ENCODE data around the gene ATAT1.
A peak's percentile ranks its signal among the peaks of the same experiment; 100 is the strongest.
"Not testable (repeated sequence)": the region's sequence is repeated elsewhere in the genome, so short reads cannot be mapped to it uniquely, and the experiment has no call there.

ATAT1 gene

DNA sequence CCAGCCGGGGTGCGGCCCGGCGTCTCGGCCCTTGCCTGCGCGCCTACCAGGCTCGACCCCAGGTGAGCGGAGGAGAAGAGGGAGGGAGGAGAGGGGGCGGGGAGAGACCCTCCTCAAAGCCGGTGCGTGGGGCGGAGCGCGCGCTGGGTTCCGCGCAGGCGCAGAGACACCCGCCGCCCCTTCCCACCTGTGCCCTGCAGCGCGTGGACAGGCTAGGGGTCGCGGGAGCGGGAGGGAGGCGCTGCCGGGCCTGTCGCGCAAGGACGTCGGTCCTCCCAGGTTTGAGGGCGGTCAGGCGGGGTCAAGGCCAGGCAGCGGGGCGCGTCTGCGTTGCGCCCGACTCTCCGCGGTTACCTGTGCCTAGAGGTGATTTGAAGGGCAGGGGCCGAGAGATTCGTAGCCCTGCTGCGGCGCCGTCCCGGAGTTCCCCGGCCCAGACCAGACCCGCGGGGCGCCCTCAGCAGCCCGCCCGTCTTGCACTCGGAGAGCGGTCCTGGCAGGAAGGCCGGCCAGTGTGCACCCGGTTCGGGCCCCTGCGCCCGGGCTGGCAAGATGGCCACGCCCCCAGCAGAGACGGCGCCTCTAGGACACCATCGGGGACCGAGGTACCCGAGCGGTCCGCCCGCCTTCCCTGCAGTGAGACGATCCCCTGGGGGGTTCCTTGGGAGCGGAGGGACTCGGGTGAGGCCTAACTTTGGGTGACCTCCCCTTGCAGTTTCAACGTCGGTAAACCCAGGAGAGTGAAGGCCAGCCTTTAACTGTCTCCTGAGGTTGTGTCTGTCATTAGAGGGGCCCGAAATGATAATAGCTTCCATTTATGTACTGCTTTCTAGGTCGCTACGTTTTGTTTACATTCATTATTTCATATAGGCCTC lies 20.8 kb downstream of the ATAT1 start:
- peak; percentile 47 to 50 for DNase-seq (ENCODE audit: low read depth in 2 of 2, low spot score in 1 of 2)

DNA sequence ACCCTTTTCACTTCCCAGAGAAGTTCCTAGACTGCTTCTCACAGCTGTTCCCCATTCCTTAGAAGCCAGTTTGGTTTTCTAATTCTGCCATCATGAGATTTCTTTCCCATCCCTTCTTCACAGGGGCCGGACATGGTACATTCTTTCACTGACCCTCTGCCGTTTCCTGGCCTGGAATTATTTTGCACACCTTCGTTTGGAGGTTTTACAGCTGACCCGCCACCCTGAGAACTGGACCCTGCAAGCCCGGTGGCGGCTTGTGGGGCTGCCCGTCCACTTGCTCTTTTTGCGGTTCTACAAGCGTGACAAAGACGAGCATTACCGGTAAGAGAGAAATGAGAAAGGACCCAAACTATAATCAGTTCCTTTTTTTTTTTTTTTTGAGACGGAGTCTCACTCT lies 24.5 kb downstream of the ATAT1 start:
- no peak for DNase-seq (ENCODE audit: low read depth in 2 of 2, low spot score in 1 of 2)

DNA sequence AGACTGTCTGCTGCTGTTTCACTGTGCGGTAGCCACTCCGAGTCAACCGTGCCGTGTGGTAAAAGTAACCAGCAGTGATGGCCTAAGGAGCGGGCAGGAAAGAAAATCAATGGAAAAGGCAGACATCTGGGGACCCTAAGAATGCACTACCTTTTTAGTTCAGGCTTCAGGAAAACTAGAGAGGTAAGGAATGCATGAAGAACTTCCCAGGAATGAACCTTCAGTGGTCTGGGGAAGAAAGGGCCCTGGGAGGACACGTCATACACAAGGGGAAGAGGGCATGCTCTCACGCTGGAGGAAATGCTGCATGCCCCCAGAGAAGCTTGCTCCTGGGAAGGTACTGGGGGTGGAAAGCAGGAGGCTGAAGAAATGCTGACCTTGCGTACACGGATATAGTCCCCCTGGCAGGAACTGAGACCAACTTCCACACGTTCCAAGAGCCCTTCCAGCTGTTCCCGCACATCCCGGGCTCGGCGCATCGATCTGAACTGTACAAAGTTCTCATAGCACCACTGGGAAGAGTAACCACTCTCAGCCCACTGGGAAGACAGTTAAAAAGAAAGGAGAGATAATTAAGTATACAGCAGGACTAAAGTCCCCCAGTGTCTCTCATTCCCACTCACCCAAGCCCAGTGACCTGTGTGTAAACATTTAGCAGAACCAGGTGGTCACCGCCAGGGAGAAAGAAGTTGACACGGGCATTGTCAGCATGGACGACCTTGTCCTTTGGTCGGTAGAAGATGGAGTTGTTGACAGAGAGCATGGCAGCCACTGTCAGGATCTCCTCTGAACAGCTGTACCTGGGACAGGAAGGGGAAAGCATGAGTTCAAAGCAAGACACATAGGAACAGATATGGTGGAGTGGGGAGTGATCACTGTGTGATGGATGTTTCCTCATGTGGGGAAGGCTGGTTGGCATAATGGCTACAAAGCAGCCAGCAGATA lies 28.4 kb downstream of the ATAT1 start:
- no peak for DNase-seq (ENCODE audit: low read depth in 2 of 2, low spot score in 1 of 2)

DNA sequence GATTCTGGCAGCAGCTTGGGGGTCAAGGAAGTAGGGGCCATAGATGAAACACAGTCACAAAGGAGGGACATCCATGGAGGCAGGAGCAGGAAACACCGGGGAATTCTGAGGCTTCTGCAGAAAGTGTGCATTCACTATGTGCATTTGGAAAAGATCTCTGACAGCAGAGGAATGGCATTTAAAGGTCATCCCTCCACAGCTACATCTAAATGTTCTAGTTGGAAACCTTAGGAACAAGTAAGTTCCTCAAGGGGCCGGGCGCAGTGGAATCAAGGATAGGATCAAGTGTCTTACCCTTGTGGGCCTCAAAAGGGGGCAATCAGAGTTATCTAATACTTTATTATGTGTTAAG lies 29.0 kb downstream of the ATAT1 start:
- no peak for DNase-seq (ENCODE audit: low read depth in 2 of 2, low spot score in 1 of 2)

DNA sequence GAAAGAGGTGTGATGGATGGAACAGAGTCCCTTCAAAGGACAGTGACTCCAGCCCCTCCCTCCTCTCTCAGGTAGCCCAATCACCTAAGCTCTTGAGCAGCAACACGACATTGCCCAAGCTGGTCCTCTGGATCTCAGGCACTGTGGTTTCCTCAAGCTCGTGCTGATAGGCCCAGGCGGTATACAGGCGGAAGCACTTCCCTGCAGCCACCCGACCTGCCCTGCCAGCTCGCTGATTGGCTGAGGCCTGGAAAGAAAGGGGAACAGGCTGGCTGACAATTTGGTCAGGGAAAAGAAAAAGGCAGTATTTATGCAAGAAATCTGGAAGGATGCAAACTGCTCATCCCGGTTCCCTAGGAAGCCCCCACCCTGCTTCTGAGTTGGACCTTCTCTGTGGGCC lies 29.8 kb downstream of the ATAT1 start:
- no peak for DNase-seq (ENCODE audit: low read depth in 2 of 2, low spot score in 1 of 2)

DNA sequence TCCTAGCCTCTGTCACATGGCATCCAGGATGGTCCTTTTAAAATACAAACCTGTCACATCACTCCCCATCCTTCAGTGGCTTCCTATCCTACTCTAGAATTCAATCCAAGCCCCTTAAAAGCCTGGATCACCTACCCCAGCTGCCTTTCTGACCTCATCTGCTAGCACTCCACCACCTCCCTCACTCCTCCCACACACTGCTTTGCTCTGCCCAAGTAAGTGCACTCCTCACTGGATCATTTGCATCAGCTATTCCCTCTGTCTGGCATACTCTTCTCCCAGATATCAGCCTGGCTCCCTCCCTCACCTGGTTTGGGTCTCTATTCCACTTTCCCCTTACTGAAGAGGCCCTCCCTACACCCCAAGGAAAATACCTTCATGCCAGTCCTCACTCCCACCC lies 30.8 kb downstream of the ATAT1 start:
- no peak for DNase-seq (ENCODE audit: low read depth in 2 of 2, low spot score in 1 of 2)

DNA sequence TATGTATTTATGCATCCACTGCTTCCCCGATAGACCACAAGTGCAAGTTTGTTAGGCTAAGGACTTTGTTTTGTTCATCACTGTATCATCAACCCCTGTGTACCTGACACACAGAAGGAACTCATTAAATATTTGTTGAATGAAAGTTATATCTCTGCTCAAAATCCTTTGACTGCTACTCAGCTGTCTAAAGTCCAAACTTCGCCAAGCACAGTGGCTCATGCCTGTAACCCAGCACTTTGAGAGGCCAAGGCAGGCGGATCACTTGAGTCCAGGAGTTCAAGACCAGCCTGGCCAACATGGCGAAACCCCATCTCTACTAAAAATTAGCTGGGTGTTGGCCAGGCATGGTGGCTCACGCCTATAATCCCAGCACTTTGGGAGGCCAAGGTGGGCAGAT lies 31.2 kb downstream of the ATAT1 start:
- not testable (repeated sequence) for DNase-seq (ENCODE audit: low read depth in 2 of 2, low spot score in 1 of 2)

DNA sequence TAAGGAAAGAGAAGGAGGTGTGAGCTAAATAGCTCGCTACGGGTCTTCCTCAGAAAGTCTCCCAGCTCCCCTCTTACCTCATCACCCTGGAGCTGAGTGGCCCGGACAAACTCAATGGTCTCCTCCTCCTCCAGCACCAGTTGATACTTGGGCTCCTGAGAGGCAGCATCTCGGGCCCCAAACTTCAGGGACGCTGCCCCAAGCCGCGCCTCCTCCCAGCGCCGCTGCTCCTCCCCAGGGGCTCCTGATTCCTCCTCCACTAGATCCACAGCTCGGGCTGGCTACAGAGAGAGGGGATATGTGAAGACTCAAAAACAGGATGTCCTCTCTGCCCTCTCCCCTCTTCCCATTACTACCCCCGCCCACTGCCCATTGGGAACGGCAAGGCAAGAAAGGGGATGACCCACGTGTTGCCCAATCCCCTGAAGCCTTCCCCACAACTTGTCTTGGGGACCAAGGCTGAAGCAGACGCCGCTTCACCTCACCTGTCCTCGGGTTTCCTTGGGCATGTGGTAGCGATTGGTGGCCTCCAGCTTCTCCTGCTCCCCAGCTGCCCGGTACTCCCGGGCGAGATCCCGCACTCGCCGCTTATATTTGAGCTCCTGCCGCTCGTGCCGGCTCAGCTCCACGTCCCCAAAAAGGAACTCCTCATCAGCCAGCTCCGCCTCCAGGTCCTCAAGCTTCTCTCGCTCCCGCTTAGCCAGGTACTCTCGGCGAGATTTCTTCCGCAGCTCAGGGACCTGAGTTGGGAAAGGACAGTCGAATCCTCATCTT lies 38.5 kb downstream of the ATAT1 start:
- no peak for DNase-seq (ENCODE audit: low read depth in 2 of 2, low spot score in 1 of 2)

DNA sequence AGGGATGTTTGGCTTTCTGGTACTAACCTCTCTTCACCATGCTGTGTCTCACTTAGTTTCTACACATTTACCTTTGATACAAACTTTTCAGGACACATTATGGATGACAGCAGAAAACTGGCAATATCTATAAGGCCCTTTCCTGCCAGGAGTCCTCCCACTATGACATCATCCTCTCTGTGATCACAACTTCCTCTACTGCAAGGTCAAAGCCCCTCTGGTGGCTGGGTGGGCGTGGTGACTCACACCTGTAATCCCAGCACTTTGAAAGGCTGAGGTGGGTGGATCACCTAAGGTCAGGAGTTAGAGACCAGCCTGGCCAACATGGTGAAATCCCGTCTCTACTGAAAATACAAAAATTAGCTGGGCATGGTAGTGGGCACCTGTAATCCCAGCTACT lies 39.6 kb downstream of the ATAT1 start:
- peak in 1 of 2 donors; percentile 56 for DNase-seq (ENCODE audit: low read depth in 2 of 2, low spot score in 1 of 2)

DNA sequence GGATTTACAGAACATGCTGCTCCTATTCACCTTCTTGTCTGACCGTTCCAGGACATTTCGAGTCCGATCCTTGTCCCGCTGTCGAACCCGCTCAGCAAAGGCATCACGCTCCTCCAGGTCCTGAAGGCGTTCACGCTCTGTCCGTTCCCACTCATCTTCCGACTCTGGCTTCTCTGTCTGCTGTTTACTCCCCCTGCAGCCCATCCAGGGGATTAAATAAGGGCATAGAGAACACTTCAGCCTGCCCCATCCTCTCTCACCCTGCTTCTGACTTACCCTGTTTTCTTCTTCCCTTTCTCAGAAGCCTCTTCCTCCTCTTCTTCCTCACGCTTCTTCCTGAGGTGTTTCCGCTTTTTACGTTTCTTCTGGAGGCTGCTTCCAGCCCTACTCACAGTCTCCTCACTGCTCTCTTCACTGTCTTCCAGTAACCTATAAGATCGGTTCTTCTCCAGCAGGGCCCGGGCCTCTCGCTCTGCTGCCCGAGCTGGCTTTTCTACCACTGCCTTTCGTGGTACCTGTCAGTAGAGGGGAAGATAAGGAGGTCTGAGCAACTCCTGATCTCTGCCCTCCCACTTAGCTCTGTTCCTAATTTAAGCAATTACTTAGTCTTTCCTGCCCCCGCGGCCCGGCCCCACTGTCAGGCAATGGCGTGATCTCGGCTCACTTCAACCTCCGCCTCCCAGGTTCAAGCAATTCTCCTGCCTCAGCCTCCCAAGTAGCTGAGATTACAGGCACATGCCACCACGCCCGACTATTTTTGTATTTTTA lies 44.3 kb downstream of the ATAT1 start:
- no peak for DNase-seq (ENCODE audit: low read depth in 2 of 2, low spot score in 1 of 2)

DNA sequence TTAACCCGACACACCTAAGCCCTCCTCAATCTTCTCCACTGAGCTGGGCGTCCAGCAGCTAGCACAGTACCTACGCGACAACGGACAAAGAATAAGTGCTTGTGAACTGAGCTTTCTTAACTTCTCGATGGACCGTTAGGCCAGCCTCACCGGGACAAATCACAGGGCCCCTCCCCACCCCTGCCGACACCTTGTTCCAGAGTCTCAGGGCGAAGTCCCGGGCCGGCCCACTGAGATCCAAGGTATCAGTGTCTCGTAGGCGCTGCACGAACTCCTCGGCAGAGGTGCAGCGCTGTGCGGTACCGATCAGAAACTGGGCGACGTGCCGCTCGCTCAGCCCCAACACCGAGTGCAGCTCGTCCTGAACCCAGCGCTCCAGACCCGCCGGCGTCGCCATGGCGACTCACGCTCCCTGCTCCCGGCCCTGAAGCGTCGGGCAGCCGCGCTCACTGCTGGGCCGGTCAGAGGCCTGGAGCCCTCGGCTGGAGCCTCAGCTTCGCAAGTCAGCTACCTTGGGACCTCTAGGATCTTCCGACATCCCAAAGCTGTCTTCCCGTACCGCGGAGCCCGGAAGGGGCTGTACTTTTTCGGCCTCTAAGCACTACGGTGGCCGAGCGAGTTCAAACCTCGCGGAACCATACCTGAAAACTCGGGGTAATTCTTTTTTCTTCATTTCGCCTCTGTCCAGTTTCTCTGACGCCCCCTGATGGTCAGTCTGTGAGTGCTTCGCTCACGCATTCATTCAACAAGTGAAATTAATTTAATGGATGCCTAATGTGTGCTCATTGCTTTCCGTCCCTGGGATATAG lies 46.0 kb downstream of the ATAT1 start, which contains the start of gene DHX16:
Gene DHX16 (minus strand): TSS at position 562 of the 809 bp plus-strand sequence. CDS start 165 bp downstream, at position 397.
- peak; percentile 82 to 83 for DNase-seq (ENCODE audit: low read depth in 2 of 2, low spot score in 1 of 2)

DNA sequence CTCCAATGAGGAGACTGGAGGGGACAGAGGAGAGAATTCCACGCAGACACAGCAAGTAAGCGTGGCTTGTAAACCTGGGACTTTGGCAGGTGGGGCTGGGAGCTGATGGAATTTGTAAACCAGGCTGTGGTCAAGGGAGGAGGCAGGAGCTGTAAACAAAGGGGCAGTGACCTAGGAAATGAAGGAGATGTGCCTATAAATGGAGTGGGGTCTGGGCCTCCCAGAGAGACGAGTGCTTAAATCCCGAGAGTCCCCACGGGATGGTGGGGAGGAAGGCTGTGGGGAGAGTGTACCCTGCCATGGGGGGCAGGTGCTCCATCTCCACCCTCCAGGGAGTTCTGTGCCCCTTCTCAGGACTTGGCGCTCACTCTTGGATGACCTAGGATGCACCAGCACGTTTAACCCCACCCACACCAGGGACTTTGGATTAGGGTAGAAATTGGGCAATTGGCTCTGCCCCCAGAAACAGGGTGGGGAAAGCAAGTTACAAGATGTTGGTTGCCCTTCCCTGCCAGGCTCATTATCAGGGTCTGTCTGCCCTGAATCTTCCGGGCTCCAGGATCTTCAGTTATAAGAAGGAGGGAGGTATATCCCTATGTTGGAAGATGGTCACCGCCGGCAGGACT lies 50.1 kb downstream of the ATAT1 start:
- no peak for DNase-seq (ENCODE audit: low read depth in 2 of 2, low spot score in 1 of 2)

DNA sequence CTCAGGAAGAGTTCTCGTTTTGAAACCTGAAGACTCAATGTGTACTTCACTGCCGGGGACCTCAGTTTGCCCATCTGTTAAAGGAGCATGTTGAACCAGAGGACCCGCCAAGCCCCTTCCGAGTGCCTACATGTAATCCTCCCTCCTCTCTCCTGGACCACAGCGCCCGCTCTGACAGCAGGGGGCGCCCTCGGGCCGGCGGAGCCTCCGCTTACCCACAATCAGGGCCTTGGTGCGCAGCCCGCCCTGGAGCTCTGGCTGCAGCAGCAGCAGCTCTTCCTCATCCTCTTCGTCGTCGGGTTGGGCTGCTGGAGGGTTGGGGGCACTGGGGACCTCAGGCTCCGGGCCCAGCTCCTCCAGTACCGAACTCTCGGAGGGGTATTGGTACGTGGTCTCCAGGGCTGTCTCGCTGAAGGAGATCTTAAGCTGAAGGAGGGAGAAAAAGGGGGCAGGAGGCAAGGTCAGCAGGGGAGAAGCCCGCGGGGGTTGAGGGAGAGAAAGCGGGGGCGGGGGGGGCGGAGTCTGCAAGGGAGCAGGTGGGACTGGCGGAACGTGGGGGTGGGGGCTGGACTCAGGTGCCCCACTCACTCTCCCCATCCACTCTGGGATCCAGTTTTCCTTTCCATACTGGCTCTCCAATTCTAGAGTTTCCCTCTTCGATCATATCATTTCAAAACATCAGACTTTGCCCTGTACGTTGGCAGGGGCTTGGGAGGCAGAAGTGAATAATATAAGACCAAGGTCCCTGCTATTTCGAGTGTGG lies 52.5 kb downstream of the ATAT1 start:
- peak; percentile 76 to 85 for DNase-seq (ENCODE audit: low read depth in 2 of 2, low spot score in 1 of 2)

DNA sequence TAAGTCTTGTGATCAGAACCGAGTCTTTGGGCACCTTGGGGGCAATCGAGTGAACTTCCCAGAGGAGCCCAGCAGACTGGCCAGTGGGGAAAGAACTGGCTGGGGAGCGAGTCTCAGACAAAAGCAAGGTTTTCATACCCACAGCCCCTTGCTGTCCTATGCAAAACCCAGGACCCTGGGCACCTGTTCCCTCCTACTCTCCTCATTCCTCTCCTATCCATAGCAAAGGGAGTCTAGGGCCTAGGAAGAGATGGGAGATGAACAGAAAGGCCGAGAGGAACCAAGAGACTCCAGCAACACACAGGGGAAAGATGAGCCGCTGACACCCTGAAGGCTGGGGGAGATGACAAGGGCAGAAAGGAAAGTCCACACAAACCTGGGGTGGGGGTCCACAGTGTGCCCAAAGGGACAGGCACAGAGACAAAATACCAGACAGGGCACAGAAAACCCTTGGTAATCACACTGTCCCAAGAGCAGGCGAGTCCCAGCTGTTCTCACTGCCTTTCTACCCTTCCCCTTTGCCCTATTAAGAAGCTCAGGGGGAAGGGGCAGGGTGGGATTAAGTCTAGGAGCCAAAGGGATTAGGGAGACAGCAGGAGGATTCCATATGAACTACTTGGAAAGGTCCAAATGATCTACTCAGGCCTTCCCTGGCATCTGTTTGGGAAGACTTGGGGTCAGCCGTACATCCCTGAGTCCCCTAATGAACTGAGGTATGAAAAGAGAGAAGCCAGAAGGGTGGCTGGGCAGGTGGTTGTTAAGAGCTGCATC lies 53.3 kb downstream of the ATAT1 start:
- no peak for DNase-seq (ENCODE audit: low read depth in 2 of 2, low spot score in 1 of 2)

DNA sequence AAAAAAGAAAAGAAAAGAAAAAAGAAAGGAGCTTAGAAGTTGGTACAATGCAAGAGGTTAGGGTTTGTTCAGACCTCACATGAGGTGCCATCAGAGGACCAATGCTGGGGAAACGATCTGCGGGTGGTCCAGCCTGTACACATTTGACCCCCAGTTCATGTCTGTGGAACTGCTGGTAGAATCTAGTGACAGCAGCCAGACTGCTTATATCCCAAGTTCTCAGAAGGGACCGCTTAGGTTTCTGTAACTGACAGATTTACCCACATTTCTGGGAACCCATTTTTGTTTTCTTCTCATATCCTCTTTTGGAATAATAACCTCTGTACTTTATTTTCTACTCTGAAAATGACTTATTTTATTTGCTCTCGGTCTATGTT lies 55.1 kb downstream of the ATAT1 start:
- no peak for DNase-seq (ENCODE audit: low read depth in 2 of 2, low spot score in 1 of 2)

DNA sequence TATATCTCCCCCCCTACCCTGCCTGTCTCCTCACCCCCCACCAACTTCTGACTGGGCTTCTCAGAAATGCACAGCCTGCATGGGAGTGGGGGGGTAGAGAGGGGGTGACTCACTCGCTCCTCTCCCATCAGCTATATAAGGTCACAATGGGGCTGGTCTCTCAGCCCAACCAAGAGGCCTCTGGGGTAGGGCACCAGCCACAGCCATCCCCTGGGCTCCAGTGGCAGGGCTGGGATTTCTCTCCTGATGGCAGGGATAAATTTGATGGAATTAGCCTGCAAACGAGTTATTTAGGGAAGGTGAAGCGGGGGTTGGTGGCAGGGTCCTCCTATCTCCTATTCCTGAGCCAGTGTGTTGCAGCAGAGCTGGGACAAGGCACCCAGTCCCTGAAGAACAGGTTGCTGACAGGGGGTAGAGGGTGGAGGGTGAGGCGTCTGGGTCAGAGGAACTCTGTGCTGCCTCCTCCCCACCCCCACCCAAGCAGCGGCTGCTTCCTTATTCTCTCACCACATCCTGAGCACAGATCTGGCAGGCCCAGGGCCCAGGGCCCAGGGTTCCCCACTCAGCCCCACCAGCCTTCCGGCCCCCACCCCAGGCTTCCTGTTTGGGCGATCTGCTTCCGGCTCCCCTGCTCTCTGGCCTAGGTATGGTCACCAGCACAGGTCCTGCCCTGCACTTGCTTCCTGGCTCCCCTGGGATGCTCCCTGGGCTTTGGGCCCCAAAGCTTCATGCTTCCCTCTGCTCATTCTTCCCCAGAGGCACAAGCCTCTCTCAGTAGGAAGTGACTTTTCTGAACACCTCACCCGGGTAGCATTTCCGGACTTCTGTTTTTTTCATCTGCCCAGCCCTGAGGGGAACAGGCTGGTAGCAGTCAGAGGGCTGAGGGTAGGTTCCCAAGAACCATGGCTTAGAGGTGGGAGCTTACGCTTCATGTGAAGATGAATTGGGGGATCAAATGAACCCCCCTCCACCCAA lies 55.8 kb downstream of the ATAT1 start:
- DNase-seq (ENCODE audit: low read depth in 2 of 2, low spot score in 1 of 2) = peak; percentile 55 to 77

Data from stimulated activated CD8-positive, alpha-beta memory T cell treated with anti-CD3 and anti-CD28 coated beads, Interleukin-4, amount 100 ng/mL, for 4 hours (primary cell).